ENCODE measurements around the gene MFRP.

DNA sequence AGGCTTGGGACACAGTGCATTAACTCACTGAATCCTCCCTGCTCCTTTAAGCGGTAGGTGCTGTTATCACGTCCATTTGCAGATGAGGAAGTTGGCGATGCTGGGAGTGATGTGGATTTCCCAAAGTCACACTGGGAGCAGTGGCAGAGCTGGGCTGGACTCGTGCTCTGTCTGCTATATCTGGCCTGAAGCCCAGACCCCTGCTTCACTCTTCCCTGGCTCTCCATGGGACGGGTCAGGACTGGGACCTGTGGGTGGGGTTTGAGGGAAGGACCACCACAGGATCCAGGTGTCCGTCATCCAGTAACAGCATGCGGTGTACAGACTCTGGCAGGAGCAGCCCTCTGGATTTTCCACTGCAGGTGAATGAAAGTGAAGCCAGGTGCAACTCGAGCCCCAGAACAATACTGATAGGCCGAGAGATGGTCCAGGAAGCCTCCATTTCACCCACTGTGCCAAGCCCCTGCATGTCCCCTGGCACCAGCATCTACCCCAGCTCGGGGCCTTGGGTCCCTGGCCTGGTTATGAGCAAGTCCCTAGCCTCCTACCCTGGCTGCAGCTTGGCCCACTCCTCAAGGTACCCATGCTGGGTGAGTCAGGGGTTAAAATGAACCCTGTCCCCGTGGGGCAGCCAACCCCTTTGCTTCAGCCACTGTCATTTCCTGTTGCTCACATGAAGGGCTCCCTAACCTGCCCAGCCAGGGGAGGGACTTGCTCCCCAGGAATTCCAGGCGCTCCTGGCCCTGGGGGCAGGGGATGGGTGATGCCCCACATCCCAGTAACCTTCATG, 30.8 kb upstream of the MFRP start:
- TF ChIP-seq, protein P1, sequence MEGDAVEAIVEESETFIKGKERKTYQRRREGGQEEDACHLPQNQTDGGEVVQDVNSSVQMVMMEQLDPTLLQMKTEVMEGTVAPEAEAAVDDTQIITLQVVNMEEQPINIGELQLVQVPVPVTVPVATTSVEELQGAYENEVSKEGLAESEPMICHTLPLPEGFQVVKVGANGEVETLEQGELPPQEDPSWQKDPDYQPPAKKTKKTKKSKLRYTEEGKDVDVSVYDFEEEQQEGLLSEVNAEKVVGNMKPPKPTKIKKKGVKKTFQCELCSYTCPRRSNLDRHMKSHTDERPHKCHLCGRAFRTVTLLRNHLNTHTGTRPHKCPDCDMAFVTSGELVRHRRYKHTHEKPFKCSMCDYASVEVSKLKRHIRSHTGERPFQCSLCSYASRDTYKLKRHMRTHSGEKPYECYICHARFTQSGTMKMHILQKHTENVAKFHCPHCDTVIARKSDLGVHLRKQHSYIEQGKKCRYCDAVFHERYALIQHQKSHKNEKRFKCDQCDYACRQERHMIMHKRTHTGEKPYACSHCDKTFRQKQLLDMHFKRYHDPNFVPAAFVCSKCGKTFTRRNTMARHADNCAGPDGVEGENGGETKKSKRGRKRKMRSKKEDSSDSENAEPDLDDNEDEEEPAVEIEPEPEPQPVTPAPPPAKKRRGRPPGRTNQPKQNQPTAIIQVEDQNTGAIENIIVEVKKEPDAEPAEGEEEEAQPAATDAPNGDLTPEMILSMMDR (IDR thresholded peaks at IDR 0.05): no peak
- TF ChIP-seq POLR2A (IDR thresholded peaks at IDR 0.05): no peak
